ENCODE data around the gene TBC1D5. TPM values are rescaled to one million over a fixed set of nuclear protein-coding genes. Genes with fewer than 3 reads are reported as not detected.

TBC1D5 gene
- total RNA-seq, 1 donor from 2014 or later = 69.4 TPM

DNA sequence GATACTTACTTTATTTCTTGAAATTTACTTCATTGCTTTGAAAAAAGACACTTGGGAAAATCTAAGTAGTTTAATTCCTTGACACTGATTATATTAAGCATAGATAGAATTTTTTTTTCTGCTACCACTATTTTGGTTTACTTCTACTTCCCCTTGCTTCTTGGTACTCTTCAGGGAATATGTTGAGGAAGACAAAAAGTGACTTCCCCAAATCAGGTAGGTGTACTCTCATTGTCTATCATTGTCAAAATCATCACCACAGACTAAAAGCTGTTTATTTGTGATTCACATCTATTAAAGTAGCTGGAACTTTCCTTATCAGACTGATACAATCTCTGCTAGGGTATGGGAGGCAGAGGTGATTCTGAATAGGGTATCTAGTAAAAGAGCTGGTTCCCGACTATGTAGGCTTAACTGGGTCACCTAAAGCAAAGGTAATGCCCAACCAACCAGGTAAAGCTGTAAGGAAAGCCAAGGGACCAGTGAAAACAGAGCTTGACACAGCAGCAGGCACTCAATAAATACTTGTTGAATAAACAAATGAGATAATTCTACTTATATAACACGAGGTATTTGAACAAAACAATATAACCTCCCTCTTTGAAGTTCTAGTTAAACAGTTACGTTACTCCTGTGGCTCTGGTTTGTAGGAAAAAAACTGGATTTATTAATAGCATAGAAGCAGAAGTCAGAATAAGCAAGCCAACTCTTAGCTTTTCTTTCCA is 510.7 kb downstream of the TBC1D5 start:
- no peak overlapping the region for H3K4me3 ChIP-seq (ENCODE audit: low read length in 3 of 3)
- peaks cover 0 to 8% (median 2%) of the 10 kb centered on the region in 3 donors for H3K4me1 ChIP-seq (ENCODE audit: control insufficient read depth in 3 of 3, insufficient read depth in 3 of 3, low read length in 3 of 3)
- H3K36me3 ChIP-seq (ENCODE audit: control insufficient read depth in 3 of 3, insufficient read depth in 3 of 3, low read length in 3 of 3) = no peaks in the 10 kb centered on the region
- no peak overlapping the region for H3K27ac ChIP-seq (ENCODE audit: low read depth, low read length)
- no peaks in the 10 kb centered on the region for H3K9me3 ChIP-seq (ENCODE audit: control insufficient read depth in 3 of 3, low read length in 3 of 3)
- H3K9ac ChIP-seq (ENCODE audit: low read depth in 1 of 3, low read length in 3 of 3) = peak overlapping the region in 1 of 3 donors; percentile 20
- H3K27me3 ChIP-seq (ENCODE audit: control insufficient read depth in 3 of 3, insufficient read depth in 3 of 3, low read length in 3 of 3) = no peaks in the 10 kb centered on the region

DNA sequence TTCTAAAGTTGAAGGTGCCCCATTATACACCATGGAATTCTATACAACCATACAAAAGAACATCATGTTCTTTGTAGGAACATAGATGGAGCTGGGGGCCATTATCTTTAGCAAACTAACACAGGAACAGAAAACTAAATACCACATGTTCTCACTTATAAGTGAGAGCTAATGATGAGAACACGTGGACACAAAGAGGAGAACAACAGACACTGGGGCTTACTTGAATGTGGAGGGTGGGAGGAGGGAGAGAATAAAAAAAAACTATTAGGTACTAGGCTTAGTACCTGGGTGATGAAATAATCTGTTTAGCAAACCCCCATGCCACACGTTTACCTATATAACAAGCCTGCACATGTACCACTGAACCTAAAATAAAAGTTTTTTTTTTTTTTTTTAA is 515.0 kb downstream of the TBC1D5 start:
- Histone ChIP-seq H3K36me3 (ENCODE audit: control insufficient read depth in 3 of 3, insufficient read depth in 3 of 3, low read length in 3 of 3) (no peaks in the 10 kb centered on the region), H3K9me3 (ENCODE audit: control insufficient read depth in 3 of 3, low read length in 3 of 3) (no peaks in the 10 kb centered on the region), H3K27me3 (ENCODE audit: control insufficient read depth in 3 of 3, insufficient read depth in 3 of 3, low read length in 3 of 3) (no peaks in the 10 kb centered on the region), H3K9ac (ENCODE audit: low read depth in 1 of 3, low read length in 3 of 3) (no peak overlapping the region), H3K4me3 (ENCODE audit: low read length in 3 of 3) (no peak overlapping the region), H3K4me1 (ENCODE audit: control insufficient read depth in 3 of 3, insufficient read depth in 3 of 3, low read length in 3 of 3) (peaks cover 0 to 7% (median 0%) of the 10 kb centered on the region in 3 donors), H3K27ac (ENCODE audit: low read depth, low read length) (no peak overlapping the region)

DNA sequence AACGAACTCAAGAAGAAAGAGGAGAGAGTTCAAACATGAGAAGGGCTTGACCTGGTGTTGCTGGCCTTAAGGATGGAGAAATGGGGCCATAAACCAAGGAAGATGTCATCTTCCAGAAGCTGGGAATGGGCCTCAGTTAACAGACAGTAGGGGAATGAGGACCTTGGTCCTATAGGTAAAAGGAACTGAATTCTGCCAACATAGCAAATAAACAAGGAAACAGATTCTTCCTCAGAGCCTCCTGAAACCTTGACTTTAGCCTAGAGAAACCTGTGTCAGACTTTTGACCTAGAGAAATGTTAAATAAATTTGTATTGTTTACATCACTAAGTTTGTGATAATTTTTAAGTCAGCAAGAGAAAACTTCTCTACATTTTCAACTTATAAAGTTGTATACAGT is 520.9 kb downstream of the TBC1D5 start:
- Histone ChIP-seq H3K27me3 (ENCODE audit: control insufficient read depth in 3 of 3, insufficient read depth in 3 of 3, low read length in 3 of 3) (no peaks in the 10 kb centered on the region), H3K9ac (ENCODE audit: low read depth in 1 of 3, low read length in 3 of 3) (no peak overlapping the region), H3K36me3 (ENCODE audit: control insufficient read depth in 3 of 3, insufficient read depth in 3 of 3, low read length in 3 of 3) (no peaks in the 10 kb centered on the region), H3K9me3 (ENCODE audit: control insufficient read depth in 3 of 3, low read length in 3 of 3) (no peaks in the 10 kb centered on the region), H3K4me1 (ENCODE audit: control insufficient read depth in 3 of 3, insufficient read depth in 3 of 3, low read length in 3 of 3) (no peaks in the 10 kb centered on the region), H3K4me3 (ENCODE audit: low read length in 3 of 3) (no peak overlapping the region), H3K27ac (ENCODE audit: low read depth, low read length) (no peak overlapping the region)

DNA sequence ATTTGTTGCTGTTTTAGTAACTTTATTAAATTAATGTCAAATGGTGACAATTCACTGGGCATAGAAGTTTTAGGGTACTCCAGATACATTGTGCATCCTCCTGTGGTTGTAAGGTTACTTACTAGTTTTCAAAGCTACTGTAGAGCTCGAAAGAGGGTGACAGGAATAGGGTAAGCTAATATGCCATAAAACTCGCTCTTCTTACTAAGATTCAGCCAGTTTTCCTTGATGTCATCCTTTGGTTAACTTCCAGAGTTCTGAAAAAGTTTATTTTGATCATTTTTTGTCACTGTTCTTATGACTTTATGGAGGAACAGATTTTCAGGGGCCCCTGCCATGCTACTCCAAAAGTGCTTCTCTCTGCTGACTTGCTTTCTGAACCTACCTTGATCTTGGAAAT is 522.8 kb downstream of the TBC1D5 start:
- H3K9me3 ChIP-seq (ENCODE audit: control insufficient read depth in 3 of 3, low read length in 3 of 3) = no peaks in the 10 kb centered on the region
- no peaks in the 10 kb centered on the region for H3K4me1 ChIP-seq (ENCODE audit: control insufficient read depth in 3 of 3, insufficient read depth in 3 of 3, low read length in 3 of 3)
- H3K4me3 ChIP-seq (ENCODE audit: low read length in 3 of 3) = no peak overlapping the region
- H3K27ac ChIP-seq (ENCODE audit: low read depth, low read length) = no peak overlapping the region
- no peak overlapping the region for H3K9ac ChIP-seq (ENCODE audit: low read depth in 1 of 3, low read length in 3 of 3)
- H3K27me3 ChIP-seq (ENCODE audit: control insufficient read depth in 3 of 3, insufficient read depth in 3 of 3, low read length in 3 of 3) = no peaks in the 10 kb centered on the region
- H3K36me3 ChIP-seq (ENCODE audit: control insufficient read depth in 3 of 3, insufficient read depth in 3 of 3, low read length in 3 of 3) = no peaks in the 10 kb centered on the region

DNA sequence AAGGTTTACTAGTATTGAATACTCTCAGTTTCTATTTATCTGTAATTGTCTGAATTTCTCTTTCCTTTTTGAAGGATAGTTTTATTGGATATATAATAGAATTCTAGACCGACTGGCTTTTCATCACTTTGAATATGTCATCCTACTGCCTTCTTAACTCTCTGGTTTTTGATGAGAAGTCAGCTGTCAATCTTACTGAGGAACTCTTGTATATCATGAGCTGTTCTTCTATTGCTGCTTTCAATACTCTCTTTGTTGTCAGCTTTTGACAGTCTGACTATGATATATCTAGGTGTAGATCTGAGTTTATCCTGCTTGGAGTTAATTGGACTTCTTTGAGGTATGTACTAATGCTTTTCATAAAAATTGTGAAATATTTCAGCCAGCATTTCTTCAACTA is 523.8 kb downstream of the TBC1D5 start:
- Histone ChIP-seq H3K4me3 (ENCODE audit: low read length in 3 of 3) (no peak overlapping the region), H3K27me3 (ENCODE audit: control insufficient read depth in 3 of 3, insufficient read depth in 3 of 3, low read length in 3 of 3) (no peaks in the 10 kb centered on the region), H3K27ac (ENCODE audit: low read depth, low read length) (no peak overlapping the region), H3K9me3 (ENCODE audit: control insufficient read depth in 3 of 3, low read length in 3 of 3) (no peaks in the 10 kb centered on the region), H3K9ac (ENCODE audit: low read depth in 1 of 3, low read length in 3 of 3) (no peak overlapping the region), H3K36me3 (ENCODE audit: control insufficient read depth in 3 of 3, insufficient read depth in 3 of 3, low read length in 3 of 3) (no peaks in the 10 kb centered on the region), H3K4me1 (ENCODE audit: control insufficient read depth in 3 of 3, insufficient read depth in 3 of 3, low read length in 3 of 3) (no peaks in the 10 kb centered on the region)

DNA sequence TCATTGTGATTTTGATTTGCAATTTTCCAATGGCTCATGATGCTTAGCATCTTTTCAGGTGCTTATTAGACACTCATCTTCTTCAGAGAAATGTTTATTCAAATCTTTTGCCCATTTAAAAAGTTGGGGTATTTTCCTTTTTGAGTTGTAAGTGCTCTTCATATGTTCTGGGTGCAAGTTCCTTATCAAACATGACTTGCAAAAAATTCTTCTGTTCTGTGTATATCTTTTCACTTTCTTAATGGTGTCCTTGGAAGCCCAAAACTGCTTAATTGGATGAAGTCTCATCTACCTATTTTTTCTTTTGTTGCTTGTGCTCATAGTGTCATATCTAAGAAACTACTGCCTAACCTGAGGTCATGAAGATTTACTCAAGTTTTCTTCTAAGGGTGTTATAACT is 524.8 kb downstream of the TBC1D5 start:
- no peak overlapping the region for H3K27ac ChIP-seq (ENCODE audit: low read depth, low read length)
- no peaks in the 10 kb centered on the region for H3K27me3 ChIP-seq (ENCODE audit: control insufficient read depth in 3 of 3, insufficient read depth in 3 of 3, low read length in 3 of 3)
- no peak overlapping the region for H3K4me3 ChIP-seq (ENCODE audit: low read length in 3 of 3)
- H3K36me3 ChIP-seq (ENCODE audit: control insufficient read depth in 3 of 3, insufficient read depth in 3 of 3, low read length in 3 of 3) = no peaks in the 10 kb centered on the region
- H3K9ac ChIP-seq (ENCODE audit: low read depth in 1 of 3, low read length in 3 of 3) = no peak overlapping the region
- H3K9me3 ChIP-seq (ENCODE audit: control insufficient read depth in 3 of 3, low read length in 3 of 3) = no peaks in the 10 kb centered on the region
- H3K4me1 ChIP-seq (ENCODE audit: control insufficient read depth in 3 of 3, insufficient read depth in 3 of 3, low read length in 3 of 3) = no peaks in the 10 kb centered on the region

DNA sequence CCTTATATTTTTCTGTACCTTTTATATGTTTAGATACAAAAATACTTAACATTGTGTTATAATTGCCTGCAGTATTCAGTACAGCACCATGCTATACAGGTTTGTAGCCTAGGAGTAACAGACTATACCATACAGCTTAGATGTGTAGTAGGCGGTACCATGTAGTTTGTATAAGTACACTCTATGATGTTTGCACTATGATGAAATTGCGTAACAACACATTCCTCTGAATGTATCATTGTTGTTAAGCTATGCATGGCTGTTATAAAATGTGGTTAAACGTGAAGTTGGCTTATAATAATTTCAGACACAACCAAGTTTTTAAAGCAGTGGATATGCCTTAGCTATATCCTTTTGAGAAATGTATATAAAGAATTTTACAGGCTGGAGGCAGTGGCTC is 529.3 kb downstream of the TBC1D5 start:
- H3K9me3 ChIP-seq (ENCODE audit: control insufficient read depth in 3 of 3, low read length in 3 of 3) = no peaks in the 10 kb centered on the region
- peaks cover 0 to 2% (median 0%) of the 10 kb centered on the region in 3 donors for H3K36me3 ChIP-seq (ENCODE audit: control insufficient read depth in 3 of 3, insufficient read depth in 3 of 3, low read length in 3 of 3)
- H3K9ac ChIP-seq (ENCODE audit: low read depth in 1 of 3, low read length in 3 of 3) = no peak overlapping the region
- H3K27me3 ChIP-seq (ENCODE audit: control insufficient read depth in 3 of 3, insufficient read depth in 3 of 3, low read length in 3 of 3) = no peaks in the 10 kb centered on the region
- no peak overlapping the region for H3K27ac ChIP-seq (ENCODE audit: low read depth, low read length)
- no peaks in the 10 kb centered on the region for H3K4me1 ChIP-seq (ENCODE audit: control insufficient read depth in 3 of 3, insufficient read depth in 3 of 3, low read length in 3 of 3)
- H3K4me3 ChIP-seq (ENCODE audit: low read length in 3 of 3) = no peak overlapping the region

DNA sequence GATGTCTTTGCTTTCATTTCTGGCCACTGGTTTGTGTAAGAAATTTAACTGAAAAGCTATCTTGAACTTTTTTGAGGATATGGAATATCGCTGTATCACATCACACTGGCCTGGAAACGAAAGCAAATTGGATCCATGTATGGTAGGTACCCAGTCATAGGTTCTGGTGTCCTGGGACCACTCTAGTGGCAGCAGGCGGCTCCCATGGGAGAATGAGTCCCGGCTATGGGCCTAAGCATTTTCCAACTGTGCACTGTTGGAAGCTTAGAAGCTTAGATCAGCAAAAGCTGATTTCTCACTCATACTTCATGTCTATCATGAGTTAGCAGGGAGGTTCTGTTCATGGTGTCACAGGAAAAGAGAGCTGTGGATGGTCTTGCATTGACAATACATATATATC is 534.5 kb downstream of the TBC1D5 start:
- H3K36me3 ChIP-seq (ENCODE audit: control insufficient read depth in 3 of 3, insufficient read depth in 3 of 3, low read length in 3 of 3) = peaks cover 0 to 2% (median 0%) of the 10 kb centered on the region in 3 donors

DNA sequence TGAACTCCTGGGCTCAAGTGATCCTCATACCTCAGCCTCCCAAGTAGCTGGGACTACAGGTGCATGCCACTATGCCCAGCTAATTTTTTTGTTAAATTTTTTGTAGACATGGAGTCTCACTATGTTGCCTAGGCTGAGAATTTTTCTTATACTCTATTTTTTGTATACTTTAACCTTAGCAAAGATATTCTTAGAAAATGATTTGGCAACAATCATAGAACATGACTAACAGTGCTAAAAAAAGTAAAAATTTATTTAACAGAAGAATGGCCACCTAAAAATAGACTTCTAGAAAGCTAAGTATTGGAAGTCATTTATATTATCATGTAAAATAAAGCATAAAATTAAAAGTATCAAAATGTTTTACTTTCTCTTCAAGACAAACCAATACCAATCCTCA is 535.4 kb downstream of the TBC1D5 start:
- Histone ChIP-seq H3K4me3 (ENCODE audit: low read length in 3 of 3) (no peak overlapping the region), H3K9me3 (ENCODE audit: control insufficient read depth in 3 of 3, low read length in 3 of 3) (no peaks in the 10 kb centered on the region), H3K9ac (ENCODE audit: low read depth in 1 of 3, low read length in 3 of 3) (no peak overlapping the region), H3K36me3 (ENCODE audit: control insufficient read depth in 3 of 3, insufficient read depth in 3 of 3, low read length in 3 of 3) (peaks cover 0 to 7% (median 0%) of the 10 kb centered on the region in 3 donors), H3K27me3 (ENCODE audit: control insufficient read depth in 3 of 3, insufficient read depth in 3 of 3, low read length in 3 of 3) (no peaks in the 10 kb centered on the region), H3K27ac (ENCODE audit: low read depth, low read length) (no peak overlapping the region), H3K4me1 (ENCODE audit: control insufficient read depth in 3 of 3, insufficient read depth in 3 of 3, low read length in 3 of 3) (peaks cover 0 to 3% (median 0%) of the 10 kb centered on the region in 3 donors)

More for the DNA sequence above, 534.5 kb downstream of the TBC1D5 start:
- Histone ChIP-seq H3K4me3 (ENCODE audit: low read length in 3 of 3) (no peak overlapping the region), H3K27ac (ENCODE audit: low read depth, low read length) (no peak overlapping the region), H3K9me3 (ENCODE audit: control insufficient read depth in 3 of 3, low read length in 3 of 3) (no peaks in the 10 kb centered on the region), H3K4me1 (ENCODE audit: control insufficient read depth in 3 of 3, insufficient read depth in 3 of 3, low read length in 3 of 3) (peaks cover 0 to 3% (median 0%) of the 10 kb centered on the region in 3 donors), H3K27me3 (ENCODE audit: control insufficient read depth in 3 of 3, insufficient read depth in 3 of 3, low read length in 3 of 3) (no peaks in the 10 kb centered on the region), H3K9ac (ENCODE audit: low read depth in 1 of 3, low read length in 3 of 3) (no peak overlapping the region)

DNA sequence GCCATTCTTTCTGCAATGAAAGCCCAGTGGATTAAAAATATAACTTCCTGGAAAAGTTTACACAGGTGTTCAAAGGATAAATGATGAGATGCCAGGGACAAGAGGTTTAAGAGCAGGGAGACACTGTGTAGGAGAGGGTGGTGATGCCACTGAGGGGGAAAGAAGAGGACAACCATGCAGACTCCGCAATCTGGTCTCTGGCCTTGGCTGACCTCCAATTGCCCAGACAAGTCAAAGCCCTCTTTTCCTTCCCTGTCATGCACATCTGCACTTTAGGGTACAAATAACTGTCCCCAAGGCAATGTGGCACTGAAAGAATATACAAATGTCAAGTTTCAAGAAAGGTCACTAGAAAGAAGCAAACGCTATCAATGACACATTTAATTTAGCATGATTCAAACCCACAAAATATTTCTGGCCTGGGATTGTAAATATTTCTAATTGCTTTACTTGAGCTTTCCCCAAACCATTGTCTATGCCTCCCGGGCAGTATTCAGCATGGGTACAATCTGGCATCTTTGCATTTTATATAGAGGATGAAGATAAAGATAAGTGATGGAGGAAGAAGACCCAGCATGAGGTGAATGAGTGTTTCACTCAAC is 538.3 kb downstream of the TBC1D5 start:
- Histone ChIP-seq H3K27me3 (ENCODE audit: control insufficient read depth in 3 of 3, insufficient read depth in 3 of 3, low read length in 3 of 3) (no peaks in the 10 kb centered on the region), H3K27ac (ENCODE audit: low read depth, low read length) (no peak overlapping the region), H3K36me3 (ENCODE audit: control insufficient read depth in 3 of 3, insufficient read depth in 3 of 3, low read length in 3 of 3) (peaks cover 0 to 5% (median 0%) of the 10 kb centered on the region in 3 donors)

More for the DNA sequence above, 538.3 kb downstream of the TBC1D5 start:
- H3K9me3 ChIP-seq (ENCODE audit: control insufficient read depth in 3 of 3, low read length in 3 of 3) = no peaks in the 10 kb centered on the region
- H3K9ac ChIP-seq (ENCODE audit: low read depth in 1 of 3, low read length in 3 of 3) = no peak overlapping the region
- H3K4me3 ChIP-seq (ENCODE audit: low read length in 3 of 3) = no peak overlapping the region
- H3K4me1 ChIP-seq (ENCODE audit: control insufficient read depth in 3 of 3, insufficient read depth in 3 of 3, low read length in 3 of 3) = peaks cover 0 to 3% (median 0%) of the 10 kb centered on the region in 3 donors
